Anterior cingulate cortex (tissue), 58 donors: ENCODE data around the gene TCERG1L.
"Not testable (repeated sequence)": the region's sequence is repeated elsewhere in the genome, so short reads cannot be mapped to it uniquely, and the experiment has no call there.

Experiments
- DNase-seq, 58 donors: peaks; one replicate each; lab custom pipeline; 2025; lab: John Stamatoyannopoulos, UW

The TCERG1L gene

GRCh38 chr10:131251146-131251541 is 60.4 kb downstream of the TCERG1L start:
- DNase-seq, result no peak

- no peak for DNase-seq
Measured at GRCh38 chr10:131250454-131251145, 60.9 kb downstream of the TCERG1L start.

- no peak for DNase-seq
Measured at GRCh38 chr10:131249955-131250344, 61.6 kb downstream of the TCERG1L start.

- no peak for DNase-seq
Measured at GRCh38 chr10:131249238-131249954, 62.1 kb downstream of the TCERG1L start.

GRCh38 chr10:131248376-131249165 is 63.0 kb downstream of the TCERG1L start:
- no peak for DNase-seq

GRCh38 chr10:131247873-131248272 is 63.6 kb downstream of the TCERG1L start:
- DNase-seq, result no peak

GRCh38 chr10:131246775-131247174 is 64.7 kb downstream of the TCERG1L start:
- DNase-seq, result no peak

- DNase-seq, result no peak
Measured at GRCh38 chr10:131246089-131246488, 65.4 kb downstream of the TCERG1L start.

- no peak for DNase-seq
Measured at GRCh38 chr10:131245475-131246059, 66.0 kb downstream of the TCERG1L start.

GRCh38 chr10:131244836-131245235 is 66.7 kb downstream of the TCERG1L start:
- no peak for DNase-seq

GRCh38 chr10:131243076-131243475 is 68.4 kb downstream of the TCERG1L start:
- no peak for DNase-seq

- DNase-seq, result peak in 2 of 58 donors; percentile 4 to 25
Measured at GRCh38 chr10:131242007-131242406, 69.5 kb downstream of the TCERG1L start.

GRCh38 chr10:131240691-131241090 is 70.8 kb downstream of the TCERG1L start:
- DNase-seq, result no peak

GRCh38 chr10:131239926-131240325 is 71.6 kb downstream of the TCERG1L start:
- no peak for DNase-seq

- DNase-seq, result no peak
Measured at GRCh38 chr10:131239450-131239849, 72.1 kb downstream of the TCERG1L start.

GRCh38 chr10:131238669-131239280 is 72.7 kb downstream of the TCERG1L start:
- DNase-seq, result no peak

GRCh38 chr10:131237991-131238651 is 73.4 kb downstream of the TCERG1L start:
- no peak for DNase-seq

- not testable (repeated sequence) for DNase-seq
Measured at GRCh38 chr10:131234606-131235005, 76.9 kb downstream of the TCERG1L start.

- no peak for DNase-seq
Measured at GRCh38 chr10:131233611-131234258, 77.8 kb downstream of the TCERG1L start.
